ENCODE results near the gene ADAMTS2. TPM values are rescaled to one million over a fixed set of nuclear protein-coding genes. Genes with fewer than 3 reads are reported as not detected.

ADAMTS2 gene
- total RNA-seq, 4 donors from 2014 or later = 39.5 to 61.9 (median 56.4) TPM

GRCh38 chr5:179309751-179310320, 35.4 kb downstream of the ADAMTS2 start:
- ATAC-seq (ENCODE audit: low FRiP score) (no peak), DNase-seq (ENCODE audit: low spot score) (no peak)
- TF ChIP-seq, protein P1, sequence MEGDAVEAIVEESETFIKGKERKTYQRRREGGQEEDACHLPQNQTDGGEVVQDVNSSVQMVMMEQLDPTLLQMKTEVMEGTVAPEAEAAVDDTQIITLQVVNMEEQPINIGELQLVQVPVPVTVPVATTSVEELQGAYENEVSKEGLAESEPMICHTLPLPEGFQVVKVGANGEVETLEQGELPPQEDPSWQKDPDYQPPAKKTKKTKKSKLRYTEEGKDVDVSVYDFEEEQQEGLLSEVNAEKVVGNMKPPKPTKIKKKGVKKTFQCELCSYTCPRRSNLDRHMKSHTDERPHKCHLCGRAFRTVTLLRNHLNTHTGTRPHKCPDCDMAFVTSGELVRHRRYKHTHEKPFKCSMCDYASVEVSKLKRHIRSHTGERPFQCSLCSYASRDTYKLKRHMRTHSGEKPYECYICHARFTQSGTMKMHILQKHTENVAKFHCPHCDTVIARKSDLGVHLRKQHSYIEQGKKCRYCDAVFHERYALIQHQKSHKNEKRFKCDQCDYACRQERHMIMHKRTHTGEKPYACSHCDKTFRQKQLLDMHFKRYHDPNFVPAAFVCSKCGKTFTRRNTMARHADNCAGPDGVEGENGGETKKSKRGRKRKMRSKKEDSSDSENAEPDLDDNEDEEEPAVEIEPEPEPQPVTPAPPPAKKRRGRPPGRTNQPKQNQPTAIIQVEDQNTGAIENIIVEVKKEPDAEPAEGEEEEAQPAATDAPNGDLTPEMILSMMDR (IDR thresholded peaks at IDR 0.05) = no peak

GRCh38 chr5:179309383-179309670, 35.9 kb downstream of the ADAMTS2 start:
- TF ChIP-seq, protein P1 (IDR thresholded peaks at IDR 0.05) = no peak
- DNase-seq (ENCODE audit: low spot score) (no peak), ATAC-seq (ENCODE audit: low FRiP score) (no peak)

DNA sequence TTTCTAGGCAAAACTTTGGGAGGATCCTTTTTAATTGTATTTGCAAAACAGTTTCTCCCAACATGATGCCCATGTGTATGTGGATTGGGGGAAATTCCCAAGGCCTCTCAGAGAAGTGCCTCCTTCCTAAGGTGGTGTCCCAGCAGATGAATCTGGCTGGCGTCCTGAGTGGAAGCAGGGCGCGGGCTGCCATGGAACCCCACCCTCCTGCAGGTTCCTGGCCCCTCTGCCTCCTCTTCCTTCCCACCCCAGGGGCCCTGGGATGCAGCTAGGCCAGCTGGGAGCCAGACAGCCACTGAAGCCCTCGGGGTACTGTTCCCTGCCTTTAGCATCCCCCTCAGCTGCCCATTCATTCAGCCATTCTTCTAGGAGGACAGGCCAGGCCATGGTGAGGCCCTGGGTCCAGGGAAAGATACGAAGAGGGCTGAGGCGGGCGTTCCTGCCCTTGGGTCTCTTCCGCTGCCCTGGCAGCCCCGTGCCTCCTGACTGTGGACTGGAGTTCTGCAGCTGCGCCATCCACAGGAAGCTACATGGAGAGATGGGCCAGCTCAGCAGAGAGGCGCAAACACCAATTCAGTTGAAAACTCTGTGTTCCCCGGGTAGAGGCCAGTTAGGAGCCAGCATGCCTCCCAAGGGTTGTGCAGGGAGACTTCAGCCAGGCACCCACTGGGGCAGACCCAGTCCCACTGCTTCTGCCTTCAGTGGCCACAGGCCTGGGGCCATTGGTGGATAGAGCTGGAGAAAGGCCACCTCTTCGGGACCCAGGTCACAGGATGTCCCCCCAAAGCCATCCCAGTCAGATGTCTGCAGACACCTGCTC, 36.5 kb downstream of the ADAMTS2 start:
- ATAC-seq (ENCODE audit: low FRiP score) (no peak), DNase-seq (ENCODE audit: low spot score) (no peak)
- TF ChIP-seq, protein P1 (IDR thresholded peaks at IDR 0.05) = no peak

- TF ChIP-seq, protein P1 (IDR thresholded peaks at IDR 0.05) = no peak
- no peak for DNase-seq (ENCODE audit: low spot score)
- no peak for ATAC-seq (ENCODE audit: low FRiP score)
Observed at GRCh38 chr5:179307931-179308471, 37.3 kb downstream of the ADAMTS2 start.

- TF ChIP-seq, protein P1 (IDR thresholded peaks at IDR 0.05) = no peak
- no peak for DNase-seq (ENCODE audit: low spot score)
- ATAC-seq (ENCODE audit: low FRiP score) = no peak
Observed at GRCh38 chr5:179307013-179307800, 38.1 kb downstream of the ADAMTS2 start.

DNA sequence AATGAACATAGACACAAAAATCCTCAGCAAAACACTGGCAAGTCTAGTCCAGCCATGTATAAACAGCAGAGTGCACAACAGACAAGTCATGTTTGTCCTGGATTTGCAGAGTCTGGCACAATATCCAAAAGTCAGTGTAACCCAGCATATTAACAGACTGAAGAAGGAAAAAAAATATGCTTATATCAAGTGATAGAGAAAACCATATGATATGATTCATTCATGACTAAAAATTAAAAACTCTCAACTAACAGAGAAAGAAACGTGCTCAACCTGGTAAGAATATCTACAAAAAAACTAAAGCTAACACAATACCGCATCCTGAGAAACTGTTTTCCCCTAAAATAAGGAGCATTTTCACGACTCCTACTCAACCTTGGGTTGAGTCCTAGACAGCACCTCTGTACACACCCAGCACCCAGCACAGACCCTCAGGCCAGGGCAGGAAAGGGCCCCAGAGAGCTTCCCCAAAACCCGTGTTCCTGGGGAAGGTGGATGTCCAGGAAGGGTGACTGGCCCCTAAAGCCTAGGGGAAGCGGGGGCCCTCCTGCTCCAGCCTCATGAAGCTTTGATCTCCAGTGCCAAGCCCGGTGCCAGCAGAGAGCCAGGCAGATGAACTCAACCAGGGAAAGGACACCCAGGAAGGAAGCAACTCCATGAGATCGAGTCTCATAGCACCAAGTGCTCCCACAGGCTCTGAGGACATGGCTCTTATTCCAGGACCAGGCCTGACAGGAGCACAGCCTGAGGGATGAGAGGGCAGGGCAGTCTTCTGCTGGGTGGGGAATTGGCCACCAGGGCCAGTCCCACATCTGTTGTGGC, 38.9 kb downstream of the ADAMTS2 start:
- no peak for DNase-seq (ENCODE audit: low spot score)
- TF ChIP-seq, protein P1 (IDR thresholded peaks at IDR 0.05) = no peak

More for the DNA sequence above, 38.9 kb downstream of the ADAMTS2 start:
- no peak for ATAC-seq (ENCODE audit: low FRiP score)
